AG04449 (cell line): ENCODE results near the gene CEACAM16.
"Not testable (repeated sequence)": the region's sequence is repeated elsewhere in the genome, so short reads cannot be mapped to it uniquely, and the experiment has no call there.

Experiments used
- CTCF ChIA-PET: fragments of 350-600 bp; formaldehyde crosslinking; extraction: SDS; loops from one replicate; lab custom pipeline; 2021; ENCODE audit warnings: antibody characterized with exemption; lab: Yijun Ruan, JAX
- POLR2A ChIA-PET: fragments of 400-600, 350-600 bp; formaldehyde crosslinking; extraction: SDS; loops from one replicate; lab custom pipeline; 2020; ENCODE audit warnings: antibody characterized with exemption, inconsistent platforms; lab: Yijun Ruan, JAX
- DNase-seq: peaks from one replicate; pipeline ENCODE4 v3.0.0-alpha.2; 2010; ENCODE audit warnings: low read depth, low spot score
- H3K4me3 ChIP-seq: 2 replicates; pipeline ENCODE4 v1.5.1; 2011; ENCODE audit warnings: low read depth, mild to moderate bottlenecking, control low read depth, low read length
- CTCF ChIP-seq: IDR thresholded peaks from one replicate; pipeline ENCODE4 v1.5.1; 2011; ENCODE audit warnings: mild to moderate bottlenecking, moderate library complexity, low read length, control low read depth, inconsistent platforms; ENCODE audit not compliant: insufficient read depth; ENCODE audit errors: missing control alignments

Gene CEACAM16

GRCh38 chr19:44663996-44664395 is 35.0 kb upstream of the CEACAM16 start:
- no peak for TF ChIP-seq CTCF
- no peak for DNase-seq
- CTCF ChIA-PET = interaction anchor here (0.9 to 4.8 kb wide), 12 partner anchors 7 to 112 kb away, joined by 3 to 36 read pairs (median 7); partner anchors contain the start of gene PVR
- POLR2A ChIA-PET = interaction anchor here (1.4 kb wide), 1 partner anchor 15 kb away, joined by 3 read pairs; no protein-coding TSS in a partner anchor
- H3K4me3 ChIP-seq = no peak overlapping the region

- no peak overlapping the region for H3K4me3 ChIP-seq
- no peak for TF ChIP-seq CTCF
- POLR2A ChIA-PET = no interaction called here
- CTCF ChIA-PET = interaction anchor here (1.0 to 4.8 kb wide), 6 partner anchors 8 to 113 kb away, joined by 3 to 36 read pairs (median 7); no protein-coding TSS in a partner anchor
- no peak for DNase-seq
Measured at GRCh38 chr19:44664976-44665375, 34.0 kb upstream of the CEACAM16 start.

- no peak for TF ChIP-seq CTCF
- no peak for DNase-seq
- CTCF ChIA-PET = interaction anchor here (0.7 to 1.9 kb wide), 4 partner anchors 10 to 90 kb away, joined by 3 to 5 read pairs (median 4); no protein-coding TSS in a partner anchor
- POLR2A ChIA-PET = interaction anchor here (0.8 kb wide), 1 partner anchor 10 kb away, joined by 3 read pairs; no protein-coding TSS in a partner anchor
- H3K4me3 ChIP-seq = no peak overlapping the region
Measured at GRCh38 chr19:44666852-44667556, 31.9 kb upstream of the CEACAM16 start.

GRCh38 chr19:44668985-44669764 is 29.8 kb upstream of the CEACAM16 start:
- POLR2A ChIA-PET = no interaction called here
- no peak for DNase-seq
- TF ChIP-seq CTCF = no peak
- H3K4me3 ChIP-seq = no peak overlapping the region
- CTCF ChIA-PET = interaction anchor here (0.6 to 1.1 kb wide), 2 partner anchors 13 to 20 kb away, joined by 4 to 5 read pairs; no protein-coding TSS in a partner anchor

GRCh38 chr19:44670027-44670426 is 28.9 kb upstream of the CEACAM16 start:
- CTCF ChIA-PET = interaction anchor here (1.1 kb wide), 1 partner anchor 19 kb away, joined by 4 read pairs; no protein-coding TSS in a partner anchor
- DNase-seq, H3K4me3 ChIP-seq, POLR2A ChIA-PET: not testable (repeated sequence)

GRCh38 chr19:44671400-44671799 is 27.6 kb upstream of the CEACAM16 start, which contains the start of gene CEACAM19:
Gene CEACAM19, plus strand, starts transcription at chr19:44671482. Its CDS starts 450 bp downstream, at chr19:44671932.
- ChIA-PET POLR2A (no interaction called here), CTCF (interaction anchor here (1.1 to 1.3 kb wide), 2 partner anchors 11 to 113 kb away, joined by 3 read pairs; no protein-coding TSS in a partner anchor)
- TF ChIP-seq CTCF = no peak
- no peak for DNase-seq
- no peak within 1 kb of the TSS for H3K4me3 ChIP-seq
